GM21529 (cell line): ENCODE results near the gene DPYD.

Source experiments
- ATAC-seq: cut with Tn5 transposase; IDR thresholded peaks from one replicate; pipeline ENCODE4 v1.9.1; 2021; ENCODE audit not compliant: unreplicated experiment

The DPYD gene

DNA sequence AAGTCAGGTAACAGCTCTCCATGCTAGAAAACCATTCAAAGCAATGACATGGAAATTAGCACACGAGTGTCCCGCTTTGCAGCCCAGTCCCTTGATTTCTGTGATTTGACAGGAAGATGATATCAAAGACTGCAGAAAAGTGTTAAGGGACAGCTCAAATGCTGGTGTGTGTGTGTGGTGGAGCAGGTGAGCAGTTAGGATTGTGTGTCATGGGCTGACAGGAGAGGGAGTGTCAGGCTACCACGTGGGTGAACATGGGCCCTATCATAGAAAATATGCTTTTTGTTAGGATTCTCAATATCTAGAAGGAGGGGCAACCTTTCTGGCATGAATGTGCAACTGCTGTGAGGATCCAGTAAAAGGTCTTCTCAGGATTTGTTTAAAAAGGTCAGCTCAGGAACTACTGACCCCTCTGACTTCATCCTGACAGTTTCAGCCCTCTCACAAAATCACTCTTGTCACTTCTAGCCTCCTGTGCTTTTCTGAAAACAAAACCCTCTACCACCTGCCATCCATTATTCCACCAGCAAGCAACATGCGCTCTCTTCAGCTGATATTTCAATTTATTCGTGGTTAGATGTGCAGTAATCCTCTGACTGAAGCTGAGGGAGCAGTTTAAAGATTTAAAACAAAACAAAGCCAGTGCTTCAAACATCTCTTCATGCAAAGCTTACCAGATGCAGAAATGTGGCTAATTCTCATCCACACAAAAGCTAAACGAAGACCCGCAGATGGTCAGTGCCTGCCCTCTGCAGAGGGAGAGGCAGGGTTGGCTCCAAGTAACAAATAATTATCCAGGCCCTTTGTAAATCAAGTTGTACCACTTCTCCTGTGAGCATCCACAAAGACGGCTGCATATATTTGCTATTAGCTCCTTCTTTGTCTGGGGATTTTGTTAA is 801.3 kb downstream of the DPYD start:
- no peak for ATAC-seq

DNA sequence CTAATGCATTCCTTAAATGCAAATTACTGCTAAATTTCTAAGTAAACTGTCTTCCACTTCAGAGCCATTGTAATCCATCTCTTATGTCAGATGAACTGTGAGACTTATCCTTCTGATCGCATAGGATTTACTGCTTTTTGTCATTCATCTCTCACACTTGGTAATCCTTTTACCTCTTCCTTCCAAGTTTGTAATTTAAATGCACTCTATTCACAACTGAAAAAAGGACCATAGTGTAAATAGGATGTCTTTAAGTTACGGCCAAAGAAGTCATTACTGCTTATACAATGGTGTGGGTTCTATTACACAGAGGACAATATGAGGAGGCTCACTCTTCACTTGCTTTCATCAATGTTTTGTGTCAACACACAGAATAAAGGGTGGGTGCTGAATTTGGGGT is 806.0 kb downstream of the DPYD start:
- ATAC-seq: no peak

DNA sequence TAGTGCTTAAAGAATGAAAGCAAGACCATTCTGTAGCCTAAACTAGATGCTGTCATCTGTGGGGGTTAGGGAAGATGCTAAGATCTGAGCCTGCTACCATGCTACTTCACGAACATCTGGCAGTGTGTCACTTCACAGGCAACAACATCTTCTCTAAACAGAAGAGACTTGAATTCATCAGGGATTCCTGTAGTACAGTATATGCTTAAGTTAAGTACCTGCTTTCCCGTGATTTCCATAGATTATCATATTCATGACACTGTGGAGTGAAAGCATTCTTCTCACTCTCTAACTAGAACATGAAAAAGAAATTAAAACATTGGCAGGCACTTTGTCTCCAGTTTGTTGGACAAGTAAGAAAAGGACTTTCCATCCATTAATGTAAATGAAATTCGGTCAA is 808.4 kb downstream of the DPYD start:
- no peak for ATAC-seq

DNA sequence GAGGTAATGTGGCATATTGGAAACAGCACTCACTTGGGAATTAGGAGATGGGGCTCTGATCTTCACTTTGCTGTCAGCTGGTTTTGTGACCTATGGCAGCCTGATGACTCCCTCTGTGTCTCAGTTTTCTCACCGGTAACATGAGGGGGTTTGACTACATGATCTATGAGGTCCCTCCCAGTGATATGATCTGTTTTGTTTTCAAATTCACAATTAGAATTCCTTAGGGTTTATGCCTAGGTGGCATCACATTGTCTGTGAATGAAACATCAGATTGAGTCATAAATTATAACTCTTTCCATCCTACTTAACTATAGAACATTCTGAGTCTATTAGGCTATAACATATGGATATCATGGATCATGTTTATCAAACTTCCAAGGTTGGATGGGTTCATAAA is 812.7 kb downstream of the DPYD start:
- ATAC-seq: no peak

DNA sequence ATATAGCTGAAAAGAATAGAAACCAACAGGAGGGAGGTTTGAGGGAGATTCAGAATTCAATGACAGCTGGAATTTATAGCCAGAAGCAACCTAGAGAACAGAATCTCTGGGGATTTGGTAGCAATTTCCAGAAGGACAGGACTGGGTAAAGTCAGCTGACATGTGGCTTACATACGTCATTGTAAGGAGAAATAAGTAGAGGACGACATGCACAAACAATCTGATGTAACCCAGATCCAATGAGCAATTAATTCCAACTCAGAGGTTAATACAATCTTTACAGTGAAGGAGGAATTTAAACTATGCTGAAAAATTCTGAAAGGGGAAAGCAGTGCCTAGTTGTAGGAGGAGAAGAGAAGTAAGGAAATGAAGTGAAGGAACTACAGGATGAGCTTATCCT is 815.3 kb downstream of the DPYD start:
- ATAC-seq: no peak

DNA sequence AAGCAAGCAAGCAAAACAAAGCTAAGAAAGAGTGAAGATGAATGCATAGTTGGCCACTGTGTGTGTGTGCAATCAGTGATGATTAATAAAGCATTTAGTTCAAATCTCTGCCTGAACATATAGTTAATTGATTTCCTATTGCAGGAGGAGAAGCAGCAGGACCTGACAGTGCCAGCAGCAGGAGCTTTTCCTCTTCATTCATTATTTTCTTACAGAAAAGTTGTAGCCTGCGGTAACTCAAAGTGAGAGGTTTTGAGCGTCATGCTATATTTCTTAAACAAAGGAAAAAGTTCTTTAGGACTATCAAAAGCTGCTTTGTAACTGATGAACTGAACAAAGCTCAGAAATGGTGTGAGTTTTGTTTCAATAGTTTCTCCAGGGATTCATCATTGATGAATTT is 819.3 kb downstream of the DPYD start:
- no peak for ATAC-seq

DNA sequence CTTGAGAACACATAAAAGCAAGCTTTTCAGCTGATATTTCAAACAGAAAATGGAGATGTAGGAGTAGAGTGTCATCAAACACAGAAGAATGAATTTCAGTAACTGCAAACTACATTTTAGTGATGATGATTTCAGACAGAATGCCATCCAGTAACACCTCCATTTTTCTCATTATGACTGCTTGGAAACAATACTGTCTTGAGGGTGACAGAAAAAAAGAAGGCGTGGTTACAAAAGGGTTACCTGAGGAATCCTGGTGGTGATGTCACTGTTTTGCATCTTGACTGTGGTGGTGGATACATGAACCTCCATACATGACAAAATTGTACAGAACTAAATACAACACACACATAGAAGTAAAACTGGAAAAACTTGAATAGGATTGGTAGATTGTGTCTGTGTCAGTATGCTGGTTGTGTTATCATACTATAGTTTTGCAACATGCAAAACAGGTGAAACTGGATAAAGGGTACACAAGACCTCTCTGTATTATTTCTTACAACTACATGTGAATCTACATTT is 823.4 kb downstream of the DPYD start:
- no peak for ATAC-seq

DNA sequence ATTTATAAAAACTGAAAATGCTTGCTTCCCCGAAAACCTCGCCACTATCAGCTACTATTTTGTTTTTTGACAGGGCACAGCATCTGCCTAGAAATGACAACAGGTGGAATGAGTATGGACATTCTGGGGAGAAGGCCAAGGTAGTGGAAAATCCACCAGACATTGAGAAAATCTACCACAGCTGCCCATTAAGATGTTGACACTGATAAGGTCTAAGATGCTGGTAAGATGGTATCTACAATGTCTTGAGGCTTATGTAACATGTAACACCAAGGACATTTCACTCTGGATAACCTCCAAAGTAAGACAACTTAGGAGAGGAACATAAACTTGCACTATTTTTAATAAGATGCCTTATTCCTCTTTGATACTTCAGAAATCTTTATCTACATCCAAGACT is 825.1 kb downstream of the DPYD start:
- no peak for ATAC-seq

DNA sequence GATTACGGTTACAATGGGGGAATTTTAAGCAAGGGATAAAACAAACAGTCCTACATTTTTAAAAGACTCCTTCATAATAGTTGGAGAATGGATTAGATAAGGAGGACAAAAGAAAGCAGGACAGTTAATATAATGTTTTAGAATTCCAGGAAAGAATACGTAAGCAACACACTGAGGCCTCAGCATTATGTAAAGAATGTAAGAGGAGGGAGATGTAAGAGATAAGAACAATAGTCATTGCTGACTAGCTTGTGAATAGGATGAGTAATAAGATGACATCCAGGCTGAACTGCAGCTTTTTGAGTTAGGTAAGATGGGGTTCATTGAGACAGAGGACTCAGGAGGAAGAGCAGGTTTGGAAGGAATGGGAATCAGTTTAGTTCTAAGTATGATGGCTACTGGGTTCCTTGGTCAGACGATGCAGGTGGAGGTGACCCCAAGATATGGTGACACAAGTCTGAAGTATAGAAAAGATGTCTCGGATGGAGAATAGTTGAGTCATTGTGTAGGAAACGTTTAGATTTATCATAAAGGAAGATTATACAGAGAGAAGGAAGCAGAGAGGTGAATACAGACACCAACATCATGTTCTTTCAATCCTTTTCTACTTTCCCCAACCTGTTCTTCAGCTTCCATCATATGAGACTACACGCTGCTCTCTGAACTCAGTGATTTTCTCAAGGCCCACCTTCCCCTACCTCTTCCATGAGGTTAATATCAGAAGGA is 826.4 kb downstream of the DPYD start:
- ATAC-seq: no peak

DNA sequence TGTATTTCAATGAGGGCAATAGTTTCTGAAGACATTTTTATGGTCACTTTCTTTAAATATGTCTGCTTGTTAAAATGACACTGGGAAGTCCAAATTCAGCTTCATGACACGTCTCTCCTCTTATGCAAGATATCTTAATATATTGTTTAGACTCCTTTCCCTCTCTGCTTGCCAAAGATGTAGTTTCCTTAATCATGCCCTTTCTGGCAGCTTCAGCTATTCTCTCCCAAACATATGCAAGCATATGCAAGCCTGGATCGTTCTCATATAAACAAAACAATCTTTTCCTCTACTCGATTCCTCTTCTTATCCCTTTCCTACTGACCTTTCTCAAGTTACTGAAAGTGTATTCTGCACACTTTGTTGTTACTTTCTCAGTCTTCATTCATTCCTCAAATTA is 827.1 kb downstream of the DPYD start:
- no peak for ATAC-seq

DNA sequence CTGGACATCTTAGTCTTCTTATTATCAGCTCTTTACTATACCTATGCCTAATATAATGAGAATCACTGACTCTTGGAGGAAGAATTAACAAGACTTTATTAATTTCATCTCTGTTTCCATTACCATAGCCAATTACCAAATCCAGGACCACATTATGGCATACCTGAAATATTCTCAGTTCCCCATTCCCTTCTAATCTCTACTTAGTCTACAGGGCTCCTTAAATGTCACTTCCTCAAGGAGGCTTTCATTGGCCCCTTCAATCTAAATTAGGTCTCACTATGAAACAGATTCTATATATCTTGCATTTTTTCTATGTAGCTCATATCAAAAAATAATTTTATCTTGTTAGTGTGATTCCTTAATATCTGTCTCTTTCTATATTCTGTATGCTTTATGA is 828.0 kb downstream of the DPYD start:
- no peak for ATAC-seq

DNA sequence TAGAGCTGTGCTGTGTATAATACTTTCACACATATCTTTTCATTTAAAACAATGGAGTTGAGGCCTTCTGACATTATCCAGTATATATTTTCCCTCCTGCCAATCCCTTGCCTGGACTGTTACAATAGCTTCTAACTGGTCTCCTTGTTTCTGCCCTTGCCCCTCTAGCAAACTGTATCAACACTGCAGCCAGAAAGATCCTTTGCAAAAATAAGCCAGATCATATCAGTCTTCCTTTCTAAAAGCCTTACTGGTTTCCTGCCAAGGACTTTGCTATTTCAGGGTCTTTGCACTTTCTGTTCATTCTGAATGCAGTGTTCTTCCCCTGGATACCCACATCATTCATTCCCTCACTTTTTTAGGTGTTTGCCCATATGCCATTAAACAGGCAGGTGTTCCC is 829.2 kb downstream of the DPYD start:
- no peak for ATAC-seq

DNA sequence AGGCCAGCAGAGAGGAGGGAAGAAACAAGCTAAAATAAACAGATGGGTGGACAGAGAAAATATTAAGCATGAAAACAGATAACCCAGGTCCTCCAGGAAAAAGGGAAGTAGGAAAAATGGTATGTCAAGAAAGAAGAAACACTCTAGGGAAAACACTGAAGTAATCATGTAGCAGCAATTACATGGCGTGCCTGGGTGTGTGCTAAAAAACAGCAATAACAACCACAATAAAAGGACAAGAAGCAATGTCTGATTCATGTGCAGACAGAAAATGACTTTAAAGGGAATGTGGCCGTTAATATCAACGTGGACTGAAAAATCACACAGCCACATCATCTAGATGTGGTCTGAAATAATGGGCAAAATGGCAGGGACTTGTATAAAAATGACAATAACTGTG is 829.6 kb downstream of the DPYD start:
- ATAC-seq: no peak

DNA sequence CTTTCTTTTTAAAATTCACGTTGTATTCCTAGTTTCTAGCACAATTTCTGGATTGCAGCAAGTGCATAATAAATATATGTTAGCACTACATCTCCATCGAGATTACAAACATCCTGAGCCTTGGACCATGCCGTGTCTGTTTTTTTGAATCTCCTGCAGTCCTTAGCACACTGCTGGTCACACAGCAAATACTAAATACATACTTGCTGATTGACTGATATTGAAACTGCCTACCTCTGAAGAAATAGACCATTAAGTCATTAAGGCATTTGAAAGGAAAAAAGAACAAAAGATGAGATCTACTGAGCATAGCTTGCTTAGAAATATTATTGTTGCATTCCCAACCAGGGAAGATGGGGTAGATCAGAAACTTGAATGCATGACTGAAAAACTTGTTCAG is 830.1 kb downstream of the DPYD start:
- no peak for ATAC-seq

DNA sequence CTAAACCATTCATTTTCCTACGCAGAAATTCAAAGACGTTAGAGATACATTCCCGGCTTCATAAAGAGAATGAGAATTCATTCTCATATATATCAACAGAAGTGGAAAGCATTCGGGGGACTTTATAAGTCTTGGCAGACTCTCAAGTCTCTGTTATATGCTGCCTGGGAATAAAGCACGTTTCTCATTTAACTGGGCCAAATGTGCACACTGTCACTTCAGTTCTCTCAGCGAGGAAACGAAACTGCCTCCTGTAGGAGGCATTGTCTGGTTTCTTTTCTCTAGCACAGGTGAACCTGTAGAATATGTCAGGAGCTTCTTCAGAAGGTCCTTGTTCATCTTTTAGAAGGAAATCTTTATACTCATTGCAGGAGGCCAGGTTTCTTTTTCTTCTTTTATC is 831.7 kb downstream of the DPYD start:
- ATAC-seq: no peak

DNA sequence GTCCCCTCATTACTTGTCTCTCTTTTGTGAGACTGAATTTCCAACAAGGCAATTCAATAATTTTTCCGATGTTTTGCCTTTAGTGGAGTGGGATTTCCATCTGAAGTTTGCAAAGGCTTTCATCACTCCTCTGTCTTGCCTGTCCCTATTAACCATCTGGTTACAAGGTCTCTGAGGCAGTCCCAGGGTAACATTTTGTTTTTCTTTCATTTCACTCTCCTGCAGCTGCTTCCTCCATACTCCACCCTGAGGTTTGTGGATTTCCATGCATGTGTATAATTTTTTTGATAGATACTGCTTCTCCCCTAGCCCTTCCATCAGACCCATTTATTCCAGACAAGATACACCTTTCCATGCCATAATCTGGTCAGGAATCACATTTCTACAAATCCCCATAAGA is 832.4 kb downstream of the DPYD start:
- no peak for ATAC-seq

DNA sequence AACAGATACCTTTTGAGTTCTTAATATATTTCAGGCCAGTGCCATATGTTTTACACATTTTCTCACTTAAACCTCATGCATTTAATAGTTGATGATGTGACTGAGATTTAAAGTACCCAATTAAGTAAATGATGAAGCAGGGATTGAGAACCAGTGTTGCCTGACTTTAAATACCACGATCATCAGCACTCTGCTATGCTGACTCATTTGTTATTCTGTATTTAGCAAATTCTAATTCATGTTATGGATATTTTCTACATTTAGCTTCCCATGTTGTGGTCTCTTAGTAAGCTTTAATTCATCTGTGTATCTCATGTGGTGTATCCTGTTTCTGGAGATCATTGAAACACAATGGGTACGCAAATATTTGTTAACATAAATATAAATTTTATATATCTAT is 836.3 kb downstream of the DPYD start:
- ATAC-seq: no peak

DNA sequence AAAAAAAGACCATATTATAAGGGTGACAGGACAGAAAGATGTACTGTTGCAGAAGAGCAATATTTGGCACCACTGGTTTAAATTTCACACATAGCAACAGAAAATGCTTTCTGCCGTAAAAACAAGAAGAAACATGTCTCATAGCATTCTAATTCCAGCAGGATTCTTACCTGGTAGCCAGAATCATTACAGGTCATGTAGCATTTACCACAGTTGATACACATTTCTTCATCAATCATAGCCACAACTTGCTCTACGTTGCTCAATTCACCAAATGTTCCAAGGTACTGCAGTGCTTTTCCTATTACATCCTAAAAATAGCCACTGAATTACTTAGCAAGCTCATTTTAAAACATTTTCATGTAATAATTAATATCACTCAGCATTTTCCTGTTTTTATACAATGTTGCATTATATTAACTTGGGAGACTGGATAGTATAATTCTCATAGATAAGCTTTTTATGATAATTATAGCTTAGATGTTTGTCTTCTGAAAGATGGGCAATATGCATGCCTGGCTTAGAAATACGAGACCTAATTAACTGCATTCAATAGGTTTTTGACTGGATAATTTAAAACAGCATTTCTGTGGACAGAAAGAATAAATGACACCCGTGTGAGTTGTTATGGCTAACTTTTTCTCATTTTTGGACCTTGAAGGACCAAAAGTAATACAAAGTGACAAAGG is 838.5 kb downstream of the DPYD start:
- no peak for ATAC-seq

DNA sequence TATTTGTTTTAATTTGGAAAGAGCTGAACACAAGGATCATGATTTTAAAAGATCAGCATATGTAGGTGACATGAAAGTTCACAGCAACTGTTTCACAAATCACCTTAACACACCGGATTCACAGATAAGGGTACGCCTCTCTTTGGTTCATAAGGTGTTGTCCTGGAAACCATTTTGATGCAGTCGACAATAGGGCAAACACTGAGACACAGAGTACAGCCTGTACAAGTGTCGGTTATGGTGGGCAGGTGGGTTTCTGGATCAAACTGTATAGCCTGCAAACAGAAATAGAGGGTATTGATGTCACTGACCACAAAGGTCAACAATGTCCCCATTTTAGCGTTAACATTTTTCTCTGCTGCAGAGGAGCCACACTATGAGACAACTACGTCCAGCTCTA is 842.0 kb downstream of the DPYD start:
- ATAC-seq: no peak

DNA sequence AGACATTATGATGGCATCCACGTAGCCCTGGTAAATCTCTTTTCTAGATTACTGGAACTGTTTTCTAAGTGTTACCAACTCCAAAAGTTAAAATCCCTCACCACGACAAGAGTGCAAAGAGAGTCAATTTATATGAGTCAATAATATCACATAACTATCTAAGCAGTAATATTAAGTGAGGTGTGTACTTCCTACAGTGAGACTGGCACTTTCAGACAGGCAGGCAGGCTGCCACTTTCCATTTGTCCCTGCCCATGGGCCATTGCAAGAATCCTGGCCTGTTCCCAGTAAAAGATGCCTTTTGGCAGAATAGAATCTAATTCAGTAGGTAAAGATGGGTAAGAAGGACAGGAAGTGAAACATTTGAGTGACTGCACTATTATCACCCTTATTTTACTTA is 843.6 kb downstream of the DPYD start:
- ATAC-seq: no peak

DNA sequence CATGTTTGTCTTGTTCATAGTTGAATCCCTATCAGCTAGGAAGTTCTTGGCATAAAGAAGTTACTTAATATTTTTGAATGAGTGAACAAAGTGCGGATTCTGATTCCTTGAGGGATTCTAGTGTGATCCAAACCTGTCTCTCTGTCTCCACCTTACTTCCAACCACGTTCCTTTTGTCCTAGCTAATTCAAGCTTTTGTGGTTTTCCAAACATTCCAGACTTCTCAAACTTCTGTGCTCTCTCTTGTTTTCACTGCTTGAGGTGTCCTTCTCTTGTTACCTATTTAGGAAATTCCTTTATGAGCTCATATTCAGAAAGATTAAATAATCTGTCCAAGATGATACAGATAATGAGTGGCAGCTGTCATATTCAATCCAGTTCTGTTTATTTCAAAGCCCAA is 846.1 kb downstream of the DPYD start:
- no peak for ATAC-seq

DNA sequence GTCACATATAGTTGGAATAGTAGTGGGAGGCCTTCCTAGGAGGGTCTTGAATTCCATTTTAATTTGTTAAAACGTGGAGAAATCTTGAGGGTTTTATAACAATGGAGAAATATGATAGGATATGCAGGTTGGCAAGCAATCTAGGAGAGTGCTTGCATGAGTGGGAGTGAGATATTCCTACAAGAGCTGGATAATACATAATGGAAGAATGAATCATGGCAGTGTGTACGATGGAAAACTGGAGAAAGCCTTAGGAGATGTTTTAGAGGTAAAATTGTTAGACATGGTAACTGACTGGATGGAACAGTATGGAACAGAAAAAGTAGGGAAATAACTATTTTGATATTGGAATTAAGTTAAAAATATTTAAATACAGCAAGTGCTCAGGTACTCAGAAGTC is 846.9 kb downstream of the DPYD start:
- no peak for ATAC-seq
